Lower lobe of right lung (tissue), 2 donors: Measurements from ENCODE around the gene SMIM15. TPM values are rescaled to one million over a fixed set of nuclear protein-coding genes. Genes with fewer than 3 reads are reported as not detected.
A peak's percentile ranks its signal among the peaks of the same experiment; 100 is the strongest.
"Not testable (repeated sequence)": the region's sequence is repeated elsewhere in the genome, so short reads cannot be mapped to it uniquely, and the experiment has no call there.

ENCODE experiments used
- ATAC-seq, 2 donors: fragments of 200-7000 bp; cut with Tn5 transposase; one replicate each; pipeline ENCODE4 v1.9.1; 2020 to 2022; ENCODE audit warnings: mild to moderate bottlenecking in 2 of 2, moderate library complexity in 2 of 2
- DNase-seq: peaks from one replicate; pipeline ENCODE4 v3.0.0-alpha.2; 2020
- H3K27ac ChIP-seq: fragments of 200-600 bp; one replicate; pipeline ENCODE4 v1.8.0; 2022
- H3K27me3 ChIP-seq: fragments of 200-600 bp; one replicate; pipeline ENCODE4 v1.8.0; 2022; ENCODE audit warnings: low read depth
- H3K36me3 ChIP-seq: fragments of 200-600 bp; one replicate; pipeline ENCODE4 v1.8.0; 2022; ENCODE audit warnings: mild to moderate bottlenecking
- H3K4me1 ChIP-seq: fragments of 200-600 bp; one replicate; pipeline ENCODE4 v1.8.0; 2022
- H3K4me3 ChIP-seq: fragments of 200-600 bp; one replicate; pipeline ENCODE4 v1.8.0; 2022; ENCODE audit warnings: mild to moderate bottlenecking
- H3K9me3 ChIP-seq: fragments of 200-600 bp; one replicate; pipeline ENCODE4 v1.8.0; 2022
- CTCF ChIP-seq: fragments of 200-600 bp; IDR thresholded peaks from one replicate; pipeline ENCODE4 v1.8.0; 2022; ENCODE audit warnings: antibody characterized with exemption, mild to moderate bottlenecking
- intact Hi-C: fragments of 100-400 bp; cut with DNase I; formaldehyde crosslinking; loops from one replicate; pipeline ENCODE4 v1.11.0; 2022
- total RNA-seq: library from RNA; stranded (reverse); fragmentation: NEBNext Ultra II Directional; extraction: Animal tissue kit (Norgen Biotek cat#: 25700); gene quantifications from one replicate; pipeline ENCODE4 v1.2.1, GENCODE V29; 2021
- donor health status: DM: no; HTN: yes; CAD: no; lungs with severe emphysema.

SMIM15 gene
- total RNA-seq, 1 donor from 2014 or later: 55.9 TPM

DNA sequence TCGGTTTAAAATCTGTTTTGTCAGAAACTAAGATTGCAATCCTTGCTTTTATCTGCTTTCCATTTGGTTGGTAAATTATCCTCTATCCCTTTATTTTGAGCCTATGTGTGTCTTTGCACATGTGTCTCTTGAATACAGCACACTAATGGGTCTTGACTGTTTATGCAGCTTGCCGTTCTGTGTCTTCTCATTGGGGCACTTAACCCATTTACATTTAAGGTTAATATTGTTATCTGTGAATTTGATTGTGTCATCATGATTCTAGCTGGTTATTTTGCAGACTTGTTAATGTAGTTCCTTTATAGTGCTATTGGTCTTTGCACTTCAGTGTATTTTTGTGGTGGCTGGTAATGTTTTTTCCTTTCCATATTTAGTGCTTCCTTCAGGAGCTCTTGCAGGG is 36.3 kb upstream of the SMIM15 start:
- no peaks in the 10 kb centered on the region for H3K27me3 ChIP-seq
- H3K9me3 ChIP-seq: no peaks in the 10 kb centered on the region
- intact Hi-C loops: no loop called here
- H3K4me3 ChIP-seq: no peak overlapping the region
- TF ChIP-seq CTCF: no peak
- DNase-seq (no peak), ATAC-seq (no peak)
- no peaks in the 10 kb centered on the region for H3K4me1 ChIP-seq
- H3K27ac ChIP-seq: no peak overlapping the region
- no peaks in the 10 kb centered on the region for H3K36me3 ChIP-seq

DNA sequence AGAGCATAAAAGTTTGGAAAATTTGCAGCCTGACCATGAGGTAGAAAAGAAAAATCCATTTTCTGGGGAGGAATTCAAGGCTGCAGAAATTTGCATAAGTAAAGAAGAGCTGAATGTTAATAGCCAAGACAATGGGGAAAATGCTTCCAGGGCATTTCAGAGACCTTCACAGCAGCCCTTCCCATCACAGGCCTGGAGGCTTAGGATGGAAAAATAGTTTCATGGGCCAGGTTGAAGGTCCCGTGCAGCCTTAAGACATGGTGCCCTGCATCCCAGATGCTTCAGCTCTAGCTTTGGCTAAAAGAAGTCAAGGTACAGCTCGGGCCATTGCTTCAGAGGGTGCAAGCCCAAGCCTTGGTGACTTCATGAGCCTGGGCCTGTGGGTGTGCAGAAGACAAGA is 25.6 kb upstream of the SMIM15 start:
- H3K36me3 ChIP-seq, H3K27ac ChIP-seq, DNase-seq, H3K9me3 ChIP-seq, H3K27me3 ChIP-seq, H3K4me1 ChIP-seq, intact Hi-C loops, H3K4me3 ChIP-seq, ATAC-seq: not testable (repeated sequence)

- DNase-seq, H3K4me3 ChIP-seq, ATAC-seq, H3K36me3 ChIP-seq, H3K9me3 ChIP-seq, H3K27me3 ChIP-seq, intact Hi-C loops, H3K4me1 ChIP-seq, H3K27ac ChIP-seq: not testable (repeated sequence)
Observed at GRCh38 chr5:61187352-61187751, 25.1 kb upstream of the SMIM15 start.

- Histone ChIP-seq H3K27me3 (no peaks in the 10 kb centered on the region), H3K36me3 (no peaks in the 10 kb centered on the region), H3K27ac (no peak overlapping the region), H3K4me1 (peaks cover 7% of the 10 kb centered on the region), H3K4me3 (no peak overlapping the region), H3K9me3 (no peaks in the 10 kb centered on the region)
- TF ChIP-seq CTCF: no peak
- intact Hi-C loops: no loop called here
- DNase-seq (no peak), ATAC-seq (no peak)
Observed at GRCh38 chr5:61186634-61187033, 24.4 kb upstream of the SMIM15 start.

GRCh38 chr5:61184708-61185107 is 22.4 kb upstream of the SMIM15 start:
- H3K4me1 ChIP-seq: peaks cover 12% of the 10 kb centered on the region
- no peak overlapping the region for H3K27ac ChIP-seq
- no peak overlapping the region for H3K4me3 ChIP-seq
- intact Hi-C loops: no loop called here
- H3K36me3 ChIP-seq: no peaks in the 10 kb centered on the region
- DNase-seq: no peak
- peak in 1 of 2 donors; percentile 62 for ATAC-seq
- TF ChIP-seq CTCF: no peak
- H3K9me3 ChIP-seq: no peaks in the 10 kb centered on the region
- no peaks in the 10 kb centered on the region for H3K27me3 ChIP-seq

DNA sequence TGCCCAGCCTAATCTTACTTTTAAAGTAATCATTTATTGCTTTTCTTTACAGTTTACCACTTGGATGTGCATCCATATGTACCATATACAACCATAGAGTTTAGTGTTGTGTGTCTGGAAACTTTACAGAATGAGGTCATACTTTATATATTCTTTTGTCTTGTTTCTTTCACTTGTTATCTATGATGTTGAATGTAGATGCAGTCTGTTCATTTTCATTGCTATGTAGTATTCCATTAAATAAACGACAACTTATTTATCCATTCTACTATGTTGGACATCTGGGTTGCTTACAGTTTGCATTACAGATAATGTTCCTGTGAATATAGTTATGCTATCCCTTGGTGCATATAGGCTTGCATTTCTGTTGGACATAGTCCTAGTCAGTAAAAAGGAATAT is 21.3 kb upstream of the SMIM15 start:
- no peak for TF ChIP-seq CTCF
- H3K9me3 ChIP-seq: no peaks in the 10 kb centered on the region
- H3K36me3 ChIP-seq: no peaks in the 10 kb centered on the region
- peaks cover 12% of the 10 kb centered on the region for H3K4me1 ChIP-seq
- H3K27ac ChIP-seq: no peak overlapping the region
- intact Hi-C loops: no loop called here
- ATAC-seq (no peak), DNase-seq (no peak)
- H3K4me3 ChIP-seq: no peak overlapping the region
- no peaks in the 10 kb centered on the region for H3K27me3 ChIP-seq

DNA sequence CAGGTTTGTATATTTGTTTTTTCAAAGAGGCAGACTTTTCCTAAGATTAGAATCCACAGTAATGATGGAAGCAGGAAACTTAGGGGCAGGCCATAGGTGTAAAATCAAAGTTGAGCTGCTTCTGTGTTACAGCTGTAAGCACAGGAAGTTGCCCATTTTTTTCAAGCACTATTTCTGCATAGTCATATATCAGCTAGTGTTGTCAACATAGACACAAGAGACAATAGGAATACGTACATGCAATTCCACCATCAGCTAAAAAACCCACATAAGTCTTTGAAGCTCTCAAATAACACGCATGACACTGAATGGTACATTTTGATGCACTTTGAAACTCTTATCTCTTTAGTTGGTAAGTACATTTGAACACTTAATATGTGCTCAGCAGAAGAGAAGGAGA is 20.2 kb upstream of the SMIM15 start:
- intact Hi-C loops: no loop called here
- no peak for ATAC-seq
- no peaks in the 10 kb centered on the region for H3K27me3 ChIP-seq

More for the DNA sequence above, 20.2 kb upstream of the SMIM15 start:
- H3K27ac ChIP-seq: no peak overlapping the region
- DNase-seq: no peak
- no peak for TF ChIP-seq CTCF
- H3K4me3 ChIP-seq: no peak overlapping the region
- H3K4me1 ChIP-seq: peaks cover 12% of the 10 kb centered on the region
- H3K9me3 ChIP-seq: no peaks in the 10 kb centered on the region
- no peaks in the 10 kb centered on the region for H3K36me3 ChIP-seq
